Retina (tissue), 1 donor: Measurements from ENCODE around the gene HIC2.
"Not testable (repeated sequence)": the region's sequence is repeated elsewhere in the genome, so short reads cannot be mapped to it uniquely, and the experiment has no call there.

ENCODE experiments used
- DNase-seq: peaks from one replicate; pipeline ENCODE4 v3.0.0-alpha.2; 2016

The HIC2 gene

GRCh38 chr22:21450858-21451353 is 33.7 kb downstream of the HIC2 start:
- DNase-seq: peak; percentile 62

- no peak for DNase-seq
Measured at GRCh38 chr22:21451545-21452520, 34.7 kb downstream of the HIC2 start.

GRCh38 chr22:21452666-21453065 is 35.5 kb downstream of the HIC2 start:
- DNase-seq: not testable (repeated sequence)

- DNase-seq: not testable (repeated sequence)
Measured at GRCh38 chr22:21454998-21455333, 37.8 kb downstream of the HIC2 start.

GRCh38 chr22:21455334-21456089 is 38.3 kb downstream of the HIC2 start:
- no peak for DNase-seq

- no peak for DNase-seq
Measured at GRCh38 chr22:21457023-21457787, 40.0 kb downstream of the HIC2 start.

GRCh38 chr22:21462672-21463071 is 45.5 kb downstream of the HIC2 start:
- not testable (repeated sequence) for DNase-seq

- not testable (repeated sequence) for DNase-seq
Measured at GRCh38 chr22:21467337-21468193, 50.4 kb downstream of the HIC2 start, which contains the start of gene TMEM191C. TSS of gene TMEM191C (plus strand) at chr22:21467387. CDS start at chr22:21467460, 73 bp downstream.

GRCh38 chr22:21468194-21469096 is 51.3 kb downstream of the HIC2 start:
- DNase-seq: peak; percentile 85

GRCh38 chr22:21469097-21469994 is 52.2 kb downstream of the HIC2 start:
- DNase-seq: not testable (repeated sequence)

GRCh38 chr22:21472984-21473383 is 55.8 kb downstream of the HIC2 start:
- not testable (repeated sequence) for DNase-seq

GRCh38 chr22:21473664-21474063 is 56.5 kb downstream of the HIC2 start:
- DNase-seq: not testable (repeated sequence)

GRCh38 chr22:21484039-21484438 is 66.9 kb downstream of the HIC2 start:
- not testable (repeated sequence) for DNase-seq

GRCh38 chr22:21487723-21488122 is 70.6 kb downstream of the HIC2 start:
- not testable (repeated sequence) for DNase-seq

- DNase-seq: peak; percentile 1
Measured at GRCh38 chr22:21489149-21489680, 72.0 kb downstream of the HIC2 start.

GRCh38 chr22:21490556-21490955 is 73.4 kb downstream of the HIC2 start:
- DNase-seq: peak; percentile 1

GRCh38 chr22:21492271-21492670 is 75.1 kb downstream of the HIC2 start:
- not testable (repeated sequence) for DNase-seq

GRCh38 chr22:21493789-21494782 is 76.9 kb downstream of the HIC2 start:
- not testable (repeated sequence) for DNase-seq
